GM23248 (cell line): ENCODE data around the gene FRAS1.

Source experiments
- EZH2 ChIP-seq: fragments of 200-600 bp; sonication (generic); IDR thresholded peaks from 2 replicates; pipeline ENCODE4 v1.6.1; 2018; ENCODE audit warnings: antibody characterized with exemption, mild to moderate bottlenecking; ENCODE audit not compliant: insufficient read depth, poor library complexity, severe bottlenecking
- EZH2phosphoT487 ChIP-seq: fragments of 200-600 bp; sonication (generic); IDR thresholded peaks from 2 replicates; pipeline ENCODE4 v1.6.1; 2018; ENCODE audit warnings: antibody characterized with exemption, moderate library complexity, mild to moderate bottlenecking, low read depth; ENCODE audit not compliant: insufficient read depth

- no peak for TF ChIP-seq EZH2
- TF ChIP-seq EZH2phosphoT487, result no peak
Measured at GRCh38 chr4:78247536-78248285, 190.6 kb downstream of the FRAS1 start.
